DOHH2 (cell line): Measurements from ENCODE around the gene C1orf232.

Experiments used
- H3F3A ChIP-seq: fragments of 200-600 bp; sonication (generic), shearing (Covaris generic); 2 replicates; pipeline ENCODE4 v1.6.0; 2016; ENCODE audit warnings: antibody characterized with exemption, mild to moderate bottlenecking; ENCODE audit not compliant: control insufficient read depth, insufficient read depth
- H3K27ac ChIP-seq: fragments of 200-600 bp; sonication (generic); 2 replicates; pipeline ENCODE4 v1.5.1; 2014; ENCODE audit warnings: low read depth, mild to moderate bottlenecking, low read length, moderate library complexity
- H3K27me3 ChIP-seq: fragments of 200-600 bp; sonication (generic); 2 replicates; pipeline ENCODE4 v1.6.1; 2014; ENCODE audit warnings: mild to moderate bottlenecking, low read length, mixed read lengths; ENCODE audit not compliant: control insufficient read depth
- H3K36me3 ChIP-seq: fragments of 200-600 bp; sonication (generic); 2 replicates; pipeline ENCODE4 v1.6.1; 2014; ENCODE audit warnings: mild to moderate bottlenecking, low read length, moderate library complexity, mixed read lengths; ENCODE audit not compliant: control insufficient read depth
- H3K4me1 ChIP-seq: fragments of 200-600 bp; sonication (generic); 2 replicates; pipeline ENCODE4 v1.6.1; 2014; ENCODE audit warnings: mild to moderate bottlenecking, low read length, mixed read lengths; ENCODE audit not compliant: control insufficient read depth
- H3K4me2 ChIP-seq: fragments of 200-600 bp; sonication (generic); 2 replicates; pipeline ENCODE4 v1.6.0; 2014; ENCODE audit warnings: mild to moderate bottlenecking, low read length, moderate library complexity
- H3K4me3 ChIP-seq: fragments of 200-600 bp; sonication (generic); 2 replicates; pipeline ENCODE4 v1.5.1; 2014; ENCODE audit warnings: mild to moderate bottlenecking, low read length, mixed read lengths
- H3K79me2 ChIP-seq: fragments of 200-600 bp; sonication (generic); 2 replicates; pipeline ENCODE4 v1.6.1; 2014; ENCODE audit warnings: mild to moderate bottlenecking, low read length, mixed read lengths; ENCODE audit not compliant: control insufficient read depth
- H3K9me2 ChIP-seq: fragments of 200-600 bp; sonication (generic); replicated peaks from 2 replicates; pipeline ENCODE4 v1.6.1; 2014; ENCODE audit warnings: mild to moderate bottlenecking, low read length, mixed read lengths; ENCODE audit not compliant: control insufficient read depth
- H3K9me3 ChIP-seq: fragments of 200-600 bp; sonication (generic); 2 replicates; pipeline ENCODE4 v1.6.1; 2014; ENCODE audit warnings: antibody characterized with exemption, low read length, mixed read lengths; ENCODE audit not compliant: control insufficient read depth, insufficient read depth
- H4K20me1 ChIP-seq: fragments of 200-600 bp; sonication (generic); 2 replicates; pipeline ENCODE4 v1.6.0; 2014; ENCODE audit warnings: low read depth, mild to moderate bottlenecking, antibody characterized with exemption, low read length, moderate library complexity; ENCODE audit not compliant: control insufficient read depth, insufficient read depth
- EZH2phosphoT487 ChIP-seq: fragments of 200-600 bp; sonication (generic); IDR thresholded peaks from 2 replicates; pipeline ENCODE4 v1.6.1; 2017; ENCODE audit warnings: borderline replicate concordance, mild to moderate bottlenecking, antibody characterized with exemption, low read length, moderate library complexity, mixed read lengths
- TF ChIP-seq, protein P1 (sequence below): fragments of 200-600 bp; sonication (generic); IDR thresholded peaks from one replicate; pipeline ENCODE4 v1.5.1; 2014; ENCODE audit warnings: antibody characterized with exemption, mild to moderate bottlenecking, low read depth, low read length; ENCODE audit not compliant: poor library complexity, severe bottlenecking

The C1orf232 gene

DNA sequence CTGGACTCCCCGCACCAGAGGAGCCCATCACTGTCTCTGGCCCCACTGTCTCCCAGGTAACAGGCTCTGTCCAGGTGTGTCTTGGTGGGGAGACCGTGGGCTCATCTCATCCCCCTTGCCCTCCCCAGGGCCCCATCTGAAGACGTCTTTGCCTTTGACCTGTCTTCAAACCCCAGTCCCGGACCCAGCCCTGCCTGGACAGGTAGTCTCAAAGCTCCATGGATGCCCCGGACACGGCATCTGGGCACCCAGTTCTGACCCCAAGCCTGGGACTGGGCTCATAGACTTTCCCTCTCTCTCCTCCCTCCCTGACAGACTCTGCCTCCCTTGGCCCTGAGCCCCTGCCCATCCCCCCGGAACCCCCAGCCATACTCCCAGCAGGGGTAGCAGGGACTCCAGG lies 15.3 kb upstream of the C1orf232 start:
- H3K27me3 ChIP-seq, result no peaks in the 10 kb centered on the region
- H3F3A ChIP-seq, result no peaks in the 10 kb centered on the region
- no peak overlapping the region for H3K4me3 ChIP-seq
- no peaks in the 10 kb centered on the region for H3K79me2 ChIP-seq
- H3K36me3 ChIP-seq, result no peaks in the 10 kb centered on the region
- TF ChIP-seq, protein P1, sequence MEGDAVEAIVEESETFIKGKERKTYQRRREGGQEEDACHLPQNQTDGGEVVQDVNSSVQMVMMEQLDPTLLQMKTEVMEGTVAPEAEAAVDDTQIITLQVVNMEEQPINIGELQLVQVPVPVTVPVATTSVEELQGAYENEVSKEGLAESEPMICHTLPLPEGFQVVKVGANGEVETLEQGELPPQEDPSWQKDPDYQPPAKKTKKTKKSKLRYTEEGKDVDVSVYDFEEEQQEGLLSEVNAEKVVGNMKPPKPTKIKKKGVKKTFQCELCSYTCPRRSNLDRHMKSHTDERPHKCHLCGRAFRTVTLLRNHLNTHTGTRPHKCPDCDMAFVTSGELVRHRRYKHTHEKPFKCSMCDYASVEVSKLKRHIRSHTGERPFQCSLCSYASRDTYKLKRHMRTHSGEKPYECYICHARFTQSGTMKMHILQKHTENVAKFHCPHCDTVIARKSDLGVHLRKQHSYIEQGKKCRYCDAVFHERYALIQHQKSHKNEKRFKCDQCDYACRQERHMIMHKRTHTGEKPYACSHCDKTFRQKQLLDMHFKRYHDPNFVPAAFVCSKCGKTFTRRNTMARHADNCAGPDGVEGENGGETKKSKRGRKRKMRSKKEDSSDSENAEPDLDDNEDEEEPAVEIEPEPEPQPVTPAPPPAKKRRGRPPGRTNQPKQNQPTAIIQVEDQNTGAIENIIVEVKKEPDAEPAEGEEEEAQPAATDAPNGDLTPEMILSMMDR, result no peak
- no peak for TF ChIP-seq EZH2phosphoT487
- no peak overlapping the region for H3K27ac ChIP-seq
- no peaks in the 10 kb centered on the region for H3K9me2 ChIP-seq
- H3K4me1 ChIP-seq, result peaks cover 12% of the 10 kb centered on the region
- H4K20me1 ChIP-seq, result no peaks in the 10 kb centered on the region
- H3K4me2 ChIP-seq, result no peak overlapping the region
- no peaks in the 10 kb centered on the region for H3K9me3 ChIP-seq

DNA sequence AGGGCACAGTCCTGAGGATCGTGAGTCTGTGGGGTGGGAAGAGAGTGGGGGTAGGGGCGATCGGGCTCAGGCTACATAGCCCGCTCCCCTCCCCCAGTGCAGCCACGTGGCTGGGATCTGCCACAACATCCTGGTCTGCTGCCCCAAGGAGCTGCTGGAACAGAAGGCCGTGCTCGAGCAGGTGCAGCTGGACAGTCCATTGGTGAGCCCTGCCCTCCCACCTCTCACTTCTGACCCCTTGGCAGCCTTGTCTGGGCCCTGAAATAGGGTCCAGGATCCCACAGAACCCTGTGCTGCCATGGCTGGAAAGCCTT lies 13.6 kb upstream of the C1orf232 start:
- no peaks in the 10 kb centered on the region for H4K20me1 ChIP-seq
- no peaks in the 10 kb centered on the region for H3K9me3 ChIP-seq
- H3K27me3 ChIP-seq, result no peaks in the 10 kb centered on the region
- H3F3A ChIP-seq, result no peaks in the 10 kb centered on the region
- H3K27ac ChIP-seq, result no peak overlapping the region
- H3K4me3 ChIP-seq, result no peak overlapping the region
- peaks cover 12% of the 10 kb centered on the region for H3K4me1 ChIP-seq
- H3K4me2 ChIP-seq, result no peak overlapping the region
- H3K79me2 ChIP-seq, result no peaks in the 10 kb centered on the region
- no peaks in the 10 kb centered on the region for H3K9me2 ChIP-seq
- TF ChIP-seq, protein P1, result no peak
- no peak for TF ChIP-seq EZH2phosphoT487
- H3K36me3 ChIP-seq, result no peaks in the 10 kb centered on the region

DNA sequence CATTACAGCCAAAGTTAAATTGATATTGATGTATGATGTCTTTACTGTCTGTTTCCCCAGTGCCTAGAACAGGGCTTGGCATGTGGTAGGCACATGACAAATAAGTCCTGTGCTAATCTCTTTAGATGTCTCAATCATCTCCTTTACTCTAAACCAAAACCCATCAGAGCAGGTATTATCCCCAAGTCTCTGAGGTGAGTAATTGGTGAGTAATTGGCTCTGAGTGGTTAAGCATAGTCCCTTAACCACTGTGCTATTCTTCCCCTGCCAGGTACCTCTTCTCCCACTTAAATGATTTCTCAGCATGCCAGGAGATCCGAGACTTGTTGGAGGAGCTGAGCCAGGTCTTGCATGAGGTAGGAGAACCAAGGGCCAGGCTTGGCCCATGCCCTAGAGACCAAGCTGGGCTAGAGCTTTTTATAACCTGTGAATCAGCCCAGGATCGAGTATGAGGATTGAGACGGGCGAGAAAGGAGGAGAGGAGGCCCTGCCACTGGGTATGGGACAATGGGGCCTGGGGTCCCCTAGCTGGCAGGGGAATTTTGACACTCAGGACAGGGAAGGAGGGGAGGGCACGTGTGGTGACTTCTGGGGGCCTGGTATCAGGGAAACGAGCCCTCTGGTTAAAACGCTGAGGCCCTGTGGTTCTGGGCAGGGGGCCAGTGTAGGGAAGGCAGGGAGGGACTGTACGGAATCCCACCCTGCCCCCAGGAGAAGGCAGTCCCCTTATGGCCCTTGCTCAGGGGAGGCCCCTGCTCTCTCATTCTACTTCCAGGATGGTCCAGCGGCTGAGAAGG lies 13.0 kb upstream of the C1orf232 start:
- H3K4me2 ChIP-seq, result no peak overlapping the region
- no peaks in the 10 kb centered on the region for H3K27me3 ChIP-seq
- H3K27ac ChIP-seq, result no peak overlapping the region
- H3F3A ChIP-seq, result no peaks in the 10 kb centered on the region
- H3K9me3 ChIP-seq, result no peaks in the 10 kb centered on the region
- no peaks in the 10 kb centered on the region for H3K79me2 ChIP-seq
- no peak overlapping the region for H3K4me3 ChIP-seq
- no peaks in the 10 kb centered on the region for H4K20me1 ChIP-seq
- no peaks in the 10 kb centered on the region for H3K9me2 ChIP-seq
- peaks cover 12% of the 10 kb centered on the region for H3K4me1 ChIP-seq
- H3K36me3 ChIP-seq, result no peaks in the 10 kb centered on the region
- no peak for TF ChIP-seq EZH2phosphoT487
- TF ChIP-seq, protein P1, result no peak
